Skeletal muscle satellite cell (primary cell): ENCODE results near the gene PDE10A.

Experiments used
- H3K27me3 ChIP-seq: 2 replicates; pipeline ENCODE4 v1.7.0; 2013; ENCODE audit warnings: low read length; ENCODE audit not compliant: control insufficient read depth, insufficient read depth
- H3K36me3 ChIP-seq: 2 replicates; pipeline ENCODE4 v1.7.0; 2013; ENCODE audit warnings: mild to moderate bottlenecking, control low read depth, low read length; ENCODE audit not compliant: insufficient read depth
- H3K4me1 ChIP-seq: 2 replicates; pipeline ENCODE4 v1.7.0; 2013; ENCODE audit warnings: low read length; ENCODE audit not compliant: control insufficient read depth, insufficient read depth
- H3K4me2 ChIP-seq: 2 replicates; pipeline ENCODE4 v1.7.0; 2013; ENCODE audit warnings: mild to moderate bottlenecking, low read length
- H3K4me3 ChIP-seq: 2 replicates; pipeline ENCODE4 v1.7.0; 2013; ENCODE audit warnings: low read length
- H3K9ac ChIP-seq: 2 replicates; pipeline ENCODE4 v1.7.0; 2013; ENCODE audit warnings: mild to moderate bottlenecking, low read depth, low read length, moderate library complexity
- H3K9me3 ChIP-seq: replicated peaks from 2 replicates; pipeline ENCODE4 v1.7.0; 2013; ENCODE audit warnings: mild to moderate bottlenecking, control low read depth, low read length

Gene PDE10A

DNA sequence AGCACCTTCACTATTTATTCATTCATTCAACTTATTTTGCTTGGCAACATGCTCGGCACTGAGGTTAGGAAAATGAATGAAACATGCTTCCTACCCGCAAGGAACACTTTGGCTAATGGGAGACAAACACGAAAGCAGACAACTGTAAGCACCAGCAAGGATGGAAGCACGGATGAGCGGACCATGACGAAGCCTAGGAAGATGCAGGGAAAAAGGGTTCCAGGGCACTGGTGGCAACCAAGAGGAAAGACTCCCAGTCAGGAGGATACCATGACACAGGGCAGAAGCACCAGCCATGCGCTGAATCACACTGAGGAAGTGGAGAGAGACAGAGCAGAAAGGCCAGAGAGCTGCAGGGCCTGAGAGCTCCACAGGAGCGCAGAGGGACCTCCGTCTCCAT, 9.8 kb downstream of the PDE10A start:
- peak overlapping the region; percentile 71 for H3K4me2 ChIP-seq
- H3K9me3 ChIP-seq, result no peaks in the 10 kb centered on the region
- H3K9ac ChIP-seq, result peak overlapping the region; percentile 4
- H3K4me3 ChIP-seq, result peak overlapping the region; percentile 7
- H3K4me1 ChIP-seq, result peaks cover 11% of the 10 kb centered on the region
- no peaks in the 10 kb centered on the region for H3K27me3 ChIP-seq
- H3K36me3 ChIP-seq, result no peaks in the 10 kb centered on the region

DNA sequence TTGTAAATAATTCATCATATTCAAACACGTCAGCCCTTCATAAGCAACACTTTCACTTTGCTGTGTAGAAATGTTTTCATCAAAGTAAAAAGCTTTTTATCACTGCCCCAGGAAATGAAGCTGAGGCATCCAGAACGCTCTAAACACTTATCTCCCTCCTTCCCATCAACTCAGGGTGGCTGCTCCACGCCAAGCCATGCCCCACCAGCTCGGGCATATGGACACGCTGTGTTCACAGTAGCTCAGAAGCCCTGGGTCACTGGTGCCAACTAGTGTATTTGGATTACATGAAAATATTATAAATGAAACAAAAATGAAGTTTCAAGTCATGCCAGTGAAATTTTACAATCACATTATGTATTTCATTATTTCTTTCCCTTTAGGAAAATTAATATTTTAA, 10.3 kb downstream of the PDE10A start:
- peak overlapping the region; percentile 71 for H3K4me2 ChIP-seq
- H3K36me3 ChIP-seq, result no peaks in the 10 kb centered on the region
- H3K27me3 ChIP-seq, result no peaks in the 10 kb centered on the region
- peak overlapping the region; percentile 30 for H3K9ac ChIP-seq
- H3K4me3 ChIP-seq, result peak overlapping the region; percentile 32
- H3K9me3 ChIP-seq, result no peaks in the 10 kb centered on the region
- peaks cover 11% of the 10 kb centered on the region for H3K4me1 ChIP-seq

DNA sequence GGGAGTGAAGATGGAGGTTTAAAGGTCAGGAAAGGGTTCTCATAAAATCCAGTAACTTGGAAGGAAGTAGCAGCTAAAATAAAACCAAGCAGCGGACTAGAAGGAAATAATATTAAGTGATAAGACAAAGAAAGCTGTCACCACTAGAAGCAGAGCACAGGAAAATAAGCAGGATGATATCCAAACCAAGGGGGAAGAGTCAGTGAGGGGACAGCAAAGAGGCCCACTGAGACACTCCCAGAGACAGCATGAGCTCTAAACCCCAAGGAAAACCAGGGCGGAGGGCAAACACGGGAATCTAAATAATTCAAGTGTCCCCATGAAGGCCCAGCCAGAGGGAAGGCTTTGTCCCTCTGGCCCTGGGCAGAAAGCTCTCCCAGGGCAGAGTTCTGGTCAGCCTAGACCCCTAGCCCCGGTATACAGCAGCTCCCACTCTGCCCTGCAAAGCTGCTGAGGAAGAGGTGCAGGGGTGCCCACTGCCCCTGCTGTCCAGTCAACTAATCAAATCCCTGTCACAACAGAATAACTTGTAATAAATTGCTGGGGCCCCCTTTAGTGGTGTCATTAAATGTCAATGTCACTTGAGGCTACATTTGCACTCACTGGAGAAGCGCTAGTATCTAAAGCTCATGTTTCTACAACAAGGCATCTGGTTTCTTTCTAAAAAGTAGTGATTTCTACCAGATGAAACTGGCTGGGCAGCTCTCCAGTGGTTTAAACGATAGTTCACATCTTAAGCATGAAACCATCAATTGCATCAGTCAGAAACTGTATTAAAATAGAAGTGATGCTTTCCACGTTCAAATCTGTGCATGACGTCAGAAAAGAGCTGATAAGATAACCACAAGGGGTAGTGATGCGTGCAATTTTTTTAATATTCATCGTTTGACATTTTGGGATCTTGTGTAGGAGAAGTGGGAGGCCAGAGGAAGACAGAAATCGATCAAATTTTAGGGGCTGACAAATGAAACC, 13.6 kb downstream of the PDE10A start:
- H3K4me2 ChIP-seq, result no peak overlapping the region
- no peaks in the 10 kb centered on the region for H3K36me3 ChIP-seq
- H3K27me3 ChIP-seq, result no peaks in the 10 kb centered on the region
- no peak overlapping the region for H3K9ac ChIP-seq
- peaks cover 11% of the 10 kb centered on the region for H3K4me1 ChIP-seq
- H3K4me3 ChIP-seq, result no peak overlapping the region
- no peaks in the 10 kb centered on the region for H3K9me3 ChIP-seq

DNA sequence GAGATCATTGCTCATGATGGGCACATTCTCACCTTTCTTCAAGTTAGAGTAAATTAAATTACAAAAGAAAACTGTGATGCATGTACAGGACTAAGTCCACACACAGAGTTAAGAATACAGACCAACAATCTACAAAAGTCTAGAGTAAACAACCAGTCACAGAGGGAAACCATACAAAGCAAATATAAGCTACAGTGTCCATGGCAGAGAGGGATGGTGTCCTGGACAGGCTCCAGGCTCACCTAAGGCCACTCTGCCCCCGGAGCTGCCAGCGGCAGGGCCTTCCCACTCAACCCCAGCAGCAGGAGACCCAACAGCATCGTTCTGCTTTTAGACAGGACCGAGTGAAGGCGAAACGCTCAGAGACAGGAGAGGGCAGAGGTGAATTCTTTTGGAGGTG, 16.0 kb downstream of the PDE10A start:
- Histone ChIP-seq H3K9ac (no peak overlapping the region), H3K36me3 (no peaks in the 10 kb centered on the region), H3K4me1 (peaks cover 2% of the 10 kb centered on the region), H3K9me3 (no peaks in the 10 kb centered on the region), H3K4me3 (no peak overlapping the region), H3K4me2 (no peak overlapping the region), H3K27me3 (no peaks in the 10 kb centered on the region)

DNA sequence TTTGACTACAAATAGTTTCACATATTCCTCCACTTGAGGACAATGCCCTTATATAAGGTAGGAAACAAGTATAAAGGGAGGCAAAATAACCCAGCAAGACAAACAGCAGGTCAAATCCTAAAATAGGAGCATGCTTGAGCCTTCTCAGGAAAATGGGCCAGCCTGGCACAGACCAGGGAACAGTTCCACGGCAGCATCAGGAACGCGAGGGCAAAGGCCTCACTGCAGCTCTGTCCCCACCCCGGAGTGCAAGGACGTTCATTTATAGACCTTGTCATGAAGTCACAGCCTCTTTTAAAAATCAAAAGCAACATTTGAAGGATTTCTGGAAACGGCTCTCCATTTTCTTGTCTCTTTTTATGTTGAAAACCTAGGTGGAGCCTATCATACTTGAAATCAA, 17.1 kb downstream of the PDE10A start:
- Histone ChIP-seq H3K9ac (no peak overlapping the region), H3K36me3 (no peaks in the 10 kb centered on the region), H3K4me1 (peaks cover 8% of the 10 kb centered on the region), H3K4me2 (no peak overlapping the region), H3K27me3 (no peaks in the 10 kb centered on the region), H3K9me3 (no peaks in the 10 kb centered on the region), H3K4me3 (no peak overlapping the region)

DNA sequence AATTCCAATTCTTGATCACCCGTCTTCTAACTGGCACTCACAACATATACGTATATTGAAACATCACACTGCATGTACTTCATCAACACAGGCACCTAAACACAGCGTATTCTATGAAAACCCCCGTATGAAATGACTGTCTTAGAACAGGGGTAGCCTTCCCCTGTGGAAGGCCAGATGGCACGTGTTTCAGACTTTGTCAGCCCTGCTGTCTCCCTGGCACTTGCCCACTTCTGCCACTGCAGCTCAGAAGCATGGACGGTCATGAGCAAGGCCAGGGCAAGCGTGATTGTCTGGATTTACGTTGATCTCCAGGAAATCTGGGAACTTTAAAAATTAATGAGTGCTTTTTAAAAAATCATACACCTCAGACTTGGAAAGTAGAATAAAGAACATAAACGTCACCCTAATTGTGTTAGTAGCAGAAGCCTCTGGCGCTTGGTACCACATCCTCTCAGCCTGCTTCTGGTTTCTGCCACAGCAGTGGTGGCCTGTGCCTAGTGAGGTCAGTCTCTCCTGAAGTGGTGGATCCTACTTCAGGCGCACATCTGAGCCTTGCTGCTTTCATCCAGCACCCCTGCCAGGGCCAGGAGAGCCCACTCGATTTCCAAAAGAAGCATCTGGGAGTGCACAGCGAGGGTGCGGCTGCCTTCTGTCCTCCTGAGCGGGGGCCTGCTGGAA, 18.3 kb downstream of the PDE10A start:
- no peaks in the 10 kb centered on the region for H3K9me3 ChIP-seq
- peaks cover 8% of the 10 kb centered on the region for H3K4me1 ChIP-seq
- H3K27me3 ChIP-seq, result no peaks in the 10 kb centered on the region
- H3K9ac ChIP-seq, result no peak overlapping the region
- no peak overlapping the region for H3K4me2 ChIP-seq
- no peak overlapping the region for H3K4me3 ChIP-seq
- H3K36me3 ChIP-seq, result no peaks in the 10 kb centered on the region

DNA sequence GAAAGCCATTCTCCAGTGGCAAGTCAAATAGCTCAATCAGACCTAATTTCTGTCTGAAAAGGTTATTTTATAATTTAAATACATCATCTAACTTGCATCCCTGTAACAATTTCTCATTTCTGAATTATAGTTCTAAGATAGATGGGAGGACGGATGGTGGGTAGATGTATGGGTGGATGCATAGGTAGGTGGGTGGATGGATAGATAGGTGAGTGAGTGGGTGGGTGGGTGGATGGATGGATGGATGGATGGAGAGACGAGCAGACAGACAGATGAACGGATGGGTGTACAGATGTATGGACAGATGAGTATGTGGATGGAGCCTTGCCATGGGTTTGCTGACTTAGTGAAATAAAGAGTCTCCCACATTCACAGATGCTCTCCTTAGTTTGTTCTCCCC, 20.0 kb downstream of the PDE10A start:
- H3K4me2 ChIP-seq, result no peak overlapping the region
- H3K9ac ChIP-seq, result no peak overlapping the region
- H3K9me3 ChIP-seq, result no peaks in the 10 kb centered on the region
- peaks cover 8% of the 10 kb centered on the region for H3K4me1 ChIP-seq
- no peaks in the 10 kb centered on the region for H3K27me3 ChIP-seq
- H3K4me3 ChIP-seq, result no peak overlapping the region
- no peaks in the 10 kb centered on the region for H3K36me3 ChIP-seq

DNA sequence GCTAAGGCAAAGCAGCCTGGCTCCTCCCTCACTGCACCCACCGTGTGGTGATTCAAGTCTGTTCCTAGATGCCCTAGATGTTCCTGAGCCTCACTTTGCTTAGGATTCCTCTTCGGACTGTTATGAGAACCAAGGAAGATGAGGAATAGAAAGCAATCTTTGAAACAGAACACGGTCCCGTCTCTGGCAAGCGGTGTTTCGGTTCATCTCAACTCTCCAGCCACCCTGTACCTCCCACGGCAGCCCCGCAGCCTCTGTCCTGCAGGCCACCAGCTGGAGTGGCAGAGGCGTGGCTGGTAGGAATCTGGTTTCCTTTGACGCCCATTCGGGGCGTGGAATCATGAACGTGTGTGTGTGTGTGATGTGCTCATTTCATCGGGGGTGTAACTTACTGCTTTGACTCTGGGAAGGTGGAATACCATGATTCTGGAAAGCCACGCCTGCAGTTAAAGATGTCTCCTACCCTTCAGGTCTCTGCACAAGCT, 21.3 kb downstream of the PDE10A start:
- Histone ChIP-seq H3K9me3 (no peaks in the 10 kb centered on the region), H3K4me1 (peaks cover 19% of the 10 kb centered on the region), H3K36me3 (no peaks in the 10 kb centered on the region), H3K27me3 (no peaks in the 10 kb centered on the region), H3K4me2 (peak overlapping the region; percentile 81), H3K4me3 (peak overlapping the region; percentile 58), H3K9ac (peak overlapping the region; percentile 54)

DNA sequence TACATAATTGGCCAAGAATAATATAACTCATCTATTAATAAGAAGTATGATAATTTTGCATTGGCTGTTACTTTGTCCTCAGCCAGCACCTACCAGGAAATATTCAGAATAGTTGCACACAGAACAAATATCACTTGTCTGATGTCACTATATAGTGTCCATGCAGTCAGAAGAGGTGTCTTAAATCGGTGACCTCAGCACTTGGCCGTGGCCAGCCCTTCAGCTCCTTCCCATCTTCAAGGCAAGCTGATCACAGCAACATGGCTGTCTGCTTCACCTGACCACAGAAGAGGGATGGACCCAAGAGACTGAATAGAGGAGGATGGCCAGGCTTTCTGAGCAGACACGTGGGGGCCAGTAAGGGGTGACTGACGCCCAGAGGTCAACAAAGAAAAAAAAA, 22.2 kb downstream of the PDE10A start:
- no peak overlapping the region for H3K9ac ChIP-seq
- H3K4me1 ChIP-seq, result peaks cover 28% of the 10 kb centered on the region
- no peak overlapping the region for H3K4me3 ChIP-seq
- no peak overlapping the region for H3K4me2 ChIP-seq
- H3K27me3 ChIP-seq, result no peaks in the 10 kb centered on the region
- no peaks in the 10 kb centered on the region for H3K9me3 ChIP-seq
- H3K36me3 ChIP-seq, result no peaks in the 10 kb centered on the region

DNA sequence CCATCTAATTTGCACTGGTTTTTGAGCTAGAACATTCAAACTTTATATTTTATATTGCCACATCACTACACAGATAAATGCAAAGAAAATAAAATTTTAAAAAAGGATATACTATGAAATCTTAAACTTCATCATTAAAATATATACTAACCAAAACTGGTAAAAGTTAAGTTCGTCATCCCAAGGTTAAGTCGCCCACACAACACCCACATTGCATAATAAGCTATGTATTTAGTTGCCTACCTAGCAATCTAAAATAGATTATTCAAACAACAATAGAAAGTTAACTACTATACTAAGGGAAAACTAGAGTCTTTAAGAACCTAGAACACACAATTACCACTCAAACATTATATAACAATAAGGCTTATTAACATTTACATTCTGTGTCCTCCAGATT, 24.5 kb downstream of the PDE10A start:
- H3K9ac ChIP-seq, result peak overlapping the region; percentile 63
- H3K4me2 ChIP-seq, result peak overlapping the region; percentile 73
- no peaks in the 10 kb centered on the region for H3K36me3 ChIP-seq
- no peaks in the 10 kb centered on the region for H3K9me3 ChIP-seq
- H3K4me1 ChIP-seq, result peaks cover 34% of the 10 kb centered on the region
- no peak overlapping the region for H3K4me3 ChIP-seq
- no peaks in the 10 kb centered on the region for H3K27me3 ChIP-seq

DNA sequence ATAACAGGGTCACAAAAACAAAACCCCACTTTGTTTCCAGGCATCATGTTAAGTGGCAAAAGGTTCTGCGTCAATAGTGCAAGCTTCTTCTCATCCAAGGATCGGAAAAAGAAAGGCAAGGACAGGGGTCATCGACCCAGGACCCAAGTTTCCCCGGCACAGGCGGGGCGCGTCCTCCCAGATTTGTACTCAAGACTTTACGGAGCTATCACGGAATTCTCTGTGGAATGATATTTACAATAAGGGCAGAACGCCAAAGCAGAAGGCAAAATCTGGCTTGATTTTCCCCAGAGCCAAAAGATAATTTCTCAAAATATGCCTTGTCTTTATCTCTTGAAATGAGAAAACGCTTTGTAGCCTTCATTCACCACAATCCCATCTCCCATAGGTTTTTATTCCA, 25.5 kb downstream of the PDE10A start:
- Histone ChIP-seq H3K27me3 (no peaks in the 10 kb centered on the region), H3K9me3 (no peaks in the 10 kb centered on the region), H3K4me3 (peak overlapping the region; percentile 51), H3K36me3 (no peaks in the 10 kb centered on the region), H3K4me2 (peak overlapping the region; percentile 73), H3K4me1 (peaks cover 34% of the 10 kb centered on the region), H3K9ac (peak overlapping the region; percentile 63)
